SK-N-SH (cell line): ENCODE measurements around the gene LAPTM5. TPM values are rescaled to one million over a fixed set of nuclear protein-coding genes. Genes with fewer than 3 reads are reported as not detected.
A peak's percentile ranks its signal among the peaks of the same experiment; 100 is the strongest.

Experiments
- CTCF ChIA-PET: fragments of 300-600, 350-600 bp; formaldehyde crosslinking; extraction: SDS; loops from one replicate; lab custom pipeline; 2021; lab: Yijun Ruan, JAX
- POLR2A ChIA-PET: fragments of 350-600 bp; sonication (Branson Sonifier 250); formaldehyde crosslinking; extraction: SDS; loops from one replicate; lab custom pipeline; 2020; ENCODE audit warnings: antibody characterized with exemption, inconsistent platforms; lab: Yijun Ruan, JAX
- DNase-seq: peaks from one replicate; pipeline ENCODE4 v3.0.0; 2012
- H2AFZ ChIP-seq: fragments of 200-600 bp; sonication (generic); 2 replicates; pipeline ENCODE4 v1.8.1; 2016; ENCODE audit warnings: antibody characterized with exemption, mild to moderate bottlenecking, low read depth
- H3F3A ChIP-seq: fragments of 200-600 bp; sonication (generic); replicated peaks from 2 replicates; pipeline ENCODE3; 2016; ENCODE audit warnings: antibody characterized with exemption, mild to moderate bottlenecking; ENCODE audit not compliant: insufficient read depth
- H3K27ac ChIP-seq, 2 experiments: fragments of 200-500 bp in 1 of 2; fragments of 200-600 bp in 1 of 2; sonication (Bioruptor generic) in 1 of 2; sonication (generic), shearing (Covaris generic) in 1 of 2; 2 replicates each; pipeline versions ENCODE4 v1.5.1 to v1.6.1; 2014 to 2016; ENCODE audit warnings: low read depth in 2 of 2, inconsistent platforms in 1 of 2, low read length in 1 of 2, mild to moderate bottlenecking in 1 of 2, mixed read lengths in 1 of 2
- H3K27me3 ChIP-seq: fragments of 200-600 bp; sonication (generic), shearing (Covaris generic); 2 replicates; pipeline ENCODE4 v1.6.1; 2016; ENCODE audit warnings: mixed run types; ENCODE audit not compliant: insufficient read depth
- H3K36me3 ChIP-seq, 2 experiments: fragments of 200-500 bp in 1 of 2; fragments of 200-600 bp in 1 of 2; sonication (Bioruptor generic) in 1 of 2; sonication (generic) in 1 of 2; replicated peaks in 1 of 2; 2 replicates each; pipeline versions ENCODE3 to v1.5.1; 2014 to 2016; ENCODE audit warnings: low read length in 1 of 2, mild to moderate bottlenecking in 1 of 2; ENCODE audit not compliant: insufficient read depth in 2 of 2, control insufficient read depth in 1 of 2
- H3K4me1 ChIP-seq, 2 experiments: fragments of 200-500 bp in 1 of 2; fragments of 200-600 bp in 1 of 2; sonication (Bioruptor generic) in 1 of 2; sonication (generic), shearing (Covaris generic) in 1 of 2; 2 replicates each; pipeline versions ENCODE4 v1.5.1 to v1.6.1; 2014 to 2016; ENCODE audit warnings: low read depth in 1 of 2, low read length in 1 of 2, mixed run types in 1 of 2; ENCODE audit not compliant: insufficient read depth in 2 of 2, control insufficient read depth in 1 of 2
- H3K4me2 ChIP-seq: fragments of 200-600 bp; sonication (generic), shearing (Covaris generic); 2 replicates; pipeline ENCODE4 v1.6.1; 2017; ENCODE audit warnings: mixed run types
- H3K4me3 ChIP-seq, 2 experiments: fragments of 200-500 bp in 1 of 2; fragments of 200-600 bp in 1 of 2; sonication (Bioruptor generic) in 1 of 2; sonication (generic), shearing (Covaris generic) in 1 of 2; 2 replicates each; pipeline versions ENCODE4 v1.5.1 to v1.8.1; 2014 to 2016; ENCODE audit warnings: low read depth in 2 of 2, inconsistent platforms in 1 of 2, low read length in 1 of 2, mild to moderate bottlenecking in 1 of 2, mixed read lengths in 1 of 2, moderate library complexity in 1 of 2
- H3K79me2 ChIP-seq: fragments of 200-600 bp; sonication (generic); 2 replicates; pipeline ENCODE4 v1.8.1; 2017; ENCODE audit warnings: mild to moderate bottlenecking; ENCODE audit not compliant: insufficient read depth
- H3K9ac ChIP-seq: fragments of 200-600 bp; sonication (generic); 2 replicates; pipeline ENCODE4 v1.6.1; 2017; ENCODE audit warnings: mixed run types
- H3K9me2 ChIP-seq: fragments of 200-600 bp; sonication (generic); 2 replicates; pipeline ENCODE4 v1.6.1; 2017; ENCODE audit warnings: mixed run types
- H3K9me3 ChIP-seq: fragments of 200-600 bp; sonication (generic); 2 replicates; pipeline ENCODE4 v1.6.1; 2017; ENCODE audit warnings: mixed run types, mild to moderate bottlenecking, moderate library complexity
- H4K20me1 ChIP-seq: fragments of 200-600 bp; sonication (generic); 2 replicates; pipeline ENCODE4 v1.6.1; 2017; ENCODE audit warnings: mild to moderate bottlenecking, mixed run types; ENCODE audit not compliant: insufficient read depth
- CHD2 ChIP-seq: fragments of 150-350 bp; IDR thresholded peaks from 2 replicates; pipeline ENCODE4 v1.6.1; 2018; ENCODE audit warnings: low read length; ENCODE audit not compliant: partially characterized antibody
- CTCF ChIP-seq: fragments of 200-600 bp; sonication (generic); IDR thresholded peaks from 2 replicates; pipeline ENCODE4 v1.6.1; 2017; ENCODE audit warnings: antibody characterized with exemption, mild to moderate bottlenecking, moderate library complexity
- EP300 ChIP-seq, 2 experiments: IDR thresholded peaks; 2 replicates each; pipeline versions ENCODE4 v1.4.0 to v1.6.1; 2012; ENCODE audit warnings: borderline replicate concordance in 1 of 2, low read depth in 1 of 2, low read length in 1 of 2
- FOSL2 ChIP-seq: IDR thresholded peaks from 2 replicates; pipeline ENCODE4 v1.4.0; 2012; ENCODE audit warnings: low read depth, mild to moderate bottlenecking, moderate library complexity, borderline replicate concordance
- FOXM1 ChIP-seq: IDR thresholded peaks from 2 replicates; pipeline ENCODE4 v1.4.0; 2012; ENCODE audit warnings: low read depth, mild to moderate bottlenecking
- GATA2 ChIP-seq: sonication (generic); formaldehyde crosslinking; IDR thresholded peaks from 2 replicates; pipeline ENCODE4 v1.5.0; 2020; ENCODE audit warnings: mild to moderate bottlenecking, missing genetic modification reagents
- MAX ChIP-seq: IDR thresholded peaks from 2 replicates; pipeline ENCODE4 v1.4.0; 2012; ENCODE audit warnings: low read depth
- MEF2A ChIP-seq: IDR thresholded peaks from 2 replicates; pipeline ENCODE4 v1.4.0; 2012; ENCODE audit warnings: low read depth, borderline replicate concordance
- NFIC ChIP-seq: IDR thresholded peaks from 2 replicates; pipeline ENCODE4 v1.4.0; 2012; ENCODE audit warnings: borderline replicate concordance
- PBX3 ChIP-seq: IDR thresholded peaks from 2 replicates; pipeline ENCODE4; 2012
- RAD21 ChIP-seq: IDR thresholded peaks from 2 replicates; pipeline ENCODE4 v1.6.1; 2012; ENCODE audit warnings: mild to moderate bottlenecking, low read length
- RCOR1 ChIP-seq: fragments of 150-350 bp; IDR thresholded peaks from 2 replicates; pipeline ENCODE4 v1.6.1; 2017; ENCODE audit warnings: antibody characterized with exemption, low read length
- TEAD4 ChIP-seq: IDR thresholded peaks from 2 replicates; pipeline ENCODE4 v1.4.0; 2012; ENCODE audit warnings: mild to moderate bottlenecking, borderline replicate concordance; ENCODE audit not compliant: insufficient read depth
- USF1 ChIP-seq: IDR thresholded peaks from 2 replicates; pipeline ENCODE4 v1.4.0; 2012; ENCODE audit warnings: low read depth, borderline replicate concordance
- USF2 ChIP-seq: fragments of 150-350 bp; IDR thresholded peaks from 2 replicates; pipeline ENCODE4 v1.6.1; 2017; ENCODE audit warnings: antibody characterized with exemption, low read length, low read depth, borderline replicate concordance
- YY1 ChIP-seq: IDR thresholded peaks from 2 replicates; pipeline ENCODE4 v1.4.0; 2012; ENCODE audit warnings: low read depth, mild to moderate bottlenecking
- WGBS: methylation state at CpG from one replicate; pipeline ENCODE4 v1.1.6; 2017; ENCODE audit warnings: low lambda C conversion rate; 5-methylcytosine and 5-hydroxymethylcytosine counted together
- polyA plus RNA-seq, 3 experiments: library from polyadenylated mRNA; depleted of rRNA; stranded (reverse); fragments of >200 nt; gene quantifications; 2 replicates each; pipeline ENCODE4 v1.2.3, GENCODE V29; 2012

Gene LAPTM5
- polyA plus RNA-seq, 1 of the 3 experiments (the other 2 are of a cell fraction), result 1.1 TPM

- no peaks in the 10 kb centered on the region for H3K36me3 ChIP-seq
- no peaks in the 10 kb centered on the region for H3K9me2 ChIP-seq
- H3F3A ChIP-seq, result peaks cover 6% of the 10 kb centered on the region
- TF ChIP-seq CTCF, result peak; percentile 47
- no peak for TF ChIP-seq EP300 (IDR thresholded peaks at IDR 0.05; ENCODE audit: borderline replicate concordance in 1 of 2, low read depth in 1 of 2, low read length in 1 of 2)
- H3K79me2 ChIP-seq, result no peaks in the 10 kb centered on the region
- DNase-seq, result no peak
- H3K4me1 ChIP-seq, result peaks cover 3 to 20% of the 10 kb centered on the region in 2 experiments; a peak in 3 of 4 replicates
- no peak overlapping the region for H3K4me2 ChIP-seq
- H3K4me3 ChIP-seq, result no peak overlapping the region; a peak in 1 of 4 replicates
- H2AFZ ChIP-seq, result no peak overlapping the region
- ChIA-PET POLR2A (no interaction called here), CTCF (interaction anchor here (1.0 to 1.5 kb wide), 4 partner anchors 65 to 362 kb away, joined by 3 to 4 read pairs (median 4); no protein-coding TSS in a partner anchor)
- no peaks in the 10 kb centered on the region; the same call in 1 of the 2 replicates for H3K27me3 ChIP-seq
- H3K9ac ChIP-seq, result no peak overlapping the region
- H4K20me1 ChIP-seq, result 0 out of 2 replicates have a peak, but pooled peaks cover 7% of the 10 kb centered on the region
- WGBS, result 79% methylated on average over 2 of the region's 2 CpGs
- H3K9me3 ChIP-seq, result no peaks in the 10 kb centered on the region
- H3K27ac ChIP-seq, result no peak overlapping the region
These were observed 42.4 kb downstream of the LAPTM5 start for GRCh38 chr1:30715216-30715615.

GRCh38 chr1:30714536-30715090, 43.0 kb downstream of the LAPTM5 start:
- Histone ChIP-seq H3K4me1 (peaks cover 3 to 19% of the 10 kb centered on the region in 2 experiments; a peak in 3 of 4 replicates), H4K20me1 (0 out of 2 replicates have a peak, but pooled peaks cover 1% of the 10 kb centered on the region), H3K36me3 (no peaks in the 10 kb centered on the region), H3K4me3 (no peak overlapping the region), H3K9ac (no peak overlapping the region), H3F3A (peaks cover 6% of the 10 kb centered on the region), H3K4me2 (no peak overlapping the region), H3K79me2 (no peaks in the 10 kb centered on the region), H3K9me3 (no peaks in the 10 kb centered on the region), H3K9me2 (no peaks in the 10 kb centered on the region), H3K27ac (no peak overlapping the region), H2AFZ (no peak overlapping the region), H3K27me3 (no peaks in the 10 kb centered on the region; the same call in 1 of the 2 replicates)
- DNase-seq, result no peak
- POLR2A ChIA-PET, result no interaction called here
- CTCF ChIA-PET, result interaction anchor here (1.0 to 1.5 kb wide), 4 partner anchors 65 to 361 kb away, joined by 3 to 4 read pairs (median 4); no protein-coding TSS in a partner anchor
- 89% methylated on average over 8 of the region's 8 CpGs for WGBS
- TF ChIP-seq USF2, result no peak
- no peak for TF ChIP-seq PBX3
- TF ChIP-seq YY1, result no peak
- TF ChIP-seq RCOR1, result no peak
- no peak for TF ChIP-seq CHD2
- TF ChIP-seq USF1, result no peak
- TF ChIP-seq MEF2A, result no peak
- TF ChIP-seq MAX, result no peak
- TF ChIP-seq GATA2 (CRISPR knock-in tag), result no peak
- TF ChIP-seq FOXM1, result no peak
- TF ChIP-seq RAD21, result no peak
- TF ChIP-seq NFIC, result no peak
- TF ChIP-seq FOSL2, result no peak
- TF ChIP-seq TEAD4, result no peak
